Hepatic stellate cell (primary cell): ENCODE results near the gene TLCD2.
"Not testable (repeated sequence)": the region's sequence is repeated elsewhere in the genome, so short reads cannot be mapped to it uniquely, and the experiment has no call there.

ENCODE experiments used
- DNase-seq: peaks from one replicate; pipeline ENCODE4 v3.0.0; 2011; ENCODE audit warnings: low spot score

TLCD2 gene, protein sequence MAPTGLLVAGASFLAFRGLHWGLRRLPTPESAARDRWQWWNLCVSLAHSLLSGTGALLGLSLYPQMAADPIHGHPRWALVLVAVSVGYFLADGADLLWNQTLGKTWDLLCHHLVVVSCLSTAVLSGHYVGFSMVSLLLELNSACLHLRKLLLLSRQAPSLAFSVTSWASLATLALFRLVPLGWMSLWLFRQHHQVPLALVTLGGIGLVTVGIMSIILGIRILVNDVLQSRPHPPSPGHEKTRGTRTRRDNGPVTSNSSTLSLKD

DNA sequence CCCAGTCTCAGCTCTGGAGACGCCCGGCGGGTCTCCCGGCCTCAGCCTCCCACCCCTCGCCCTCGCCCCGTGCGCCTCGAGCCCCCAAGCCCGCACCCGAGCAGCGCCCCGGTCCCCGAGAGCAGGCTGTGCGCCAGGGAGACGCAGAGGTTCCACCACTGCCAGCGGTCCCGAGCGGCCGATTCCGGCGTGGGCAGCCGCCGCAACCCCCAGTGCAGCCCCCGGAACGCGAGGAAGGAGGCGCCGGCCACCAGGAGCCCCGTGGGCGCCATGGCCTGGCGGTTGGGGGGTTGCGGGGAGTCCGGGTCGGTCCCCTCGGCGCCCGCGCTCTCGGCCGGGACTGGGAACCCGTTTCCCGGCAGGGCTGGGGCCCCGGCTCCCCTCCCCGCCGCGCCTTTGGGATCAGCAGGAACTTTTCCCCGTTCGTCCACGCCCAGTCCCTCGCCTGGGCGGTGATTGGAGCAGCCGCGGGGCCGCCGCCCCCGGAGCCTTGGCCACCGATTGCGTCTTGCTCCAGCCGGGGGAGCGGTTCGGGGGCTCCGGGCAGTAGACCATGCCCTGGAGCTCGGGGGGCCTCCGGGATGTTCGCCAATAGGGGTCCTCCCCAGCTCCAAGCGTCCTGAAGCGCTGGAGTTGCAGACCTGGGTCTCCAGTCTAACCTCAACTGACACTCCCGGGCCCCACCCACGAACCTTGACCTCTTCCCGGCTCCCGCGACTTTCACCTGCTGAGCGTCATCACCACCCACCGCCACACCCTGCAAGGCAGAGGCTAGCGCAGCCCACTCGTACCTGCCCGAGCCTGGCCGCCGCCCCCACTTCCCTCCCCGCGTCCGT lies at the start of gene TLCD2:
Gene TLCD2 (minus strand): TSS at position 407 of the 836 bp plus-strand sequence. CDS start 135 bp downstream, at position 272.
- peak; percentile 88 for DNase-seq

GRCh38 chr17:1759529-1759928 lies 49.4 kb upstream of the TLCD2 start:
- DNase-seq = no peak

GRCh38 chr17:1758807-1759206 lies 48.6 kb upstream of the TLCD2 start:
- DNase-seq = no peak

GRCh38 chr17:1755827-1756262 lies 45.7 kb upstream of the TLCD2 start:
- DNase-seq = no peak

- no peak for DNase-seq
These were observed 45.2 kb upstream of the TLCD2 start for GRCh38 chr17:1755252-1755826.

- no peak for DNase-seq
These were observed 44.4 kb upstream of the TLCD2 start for GRCh38 chr17:1754430-1755112.

DNA sequence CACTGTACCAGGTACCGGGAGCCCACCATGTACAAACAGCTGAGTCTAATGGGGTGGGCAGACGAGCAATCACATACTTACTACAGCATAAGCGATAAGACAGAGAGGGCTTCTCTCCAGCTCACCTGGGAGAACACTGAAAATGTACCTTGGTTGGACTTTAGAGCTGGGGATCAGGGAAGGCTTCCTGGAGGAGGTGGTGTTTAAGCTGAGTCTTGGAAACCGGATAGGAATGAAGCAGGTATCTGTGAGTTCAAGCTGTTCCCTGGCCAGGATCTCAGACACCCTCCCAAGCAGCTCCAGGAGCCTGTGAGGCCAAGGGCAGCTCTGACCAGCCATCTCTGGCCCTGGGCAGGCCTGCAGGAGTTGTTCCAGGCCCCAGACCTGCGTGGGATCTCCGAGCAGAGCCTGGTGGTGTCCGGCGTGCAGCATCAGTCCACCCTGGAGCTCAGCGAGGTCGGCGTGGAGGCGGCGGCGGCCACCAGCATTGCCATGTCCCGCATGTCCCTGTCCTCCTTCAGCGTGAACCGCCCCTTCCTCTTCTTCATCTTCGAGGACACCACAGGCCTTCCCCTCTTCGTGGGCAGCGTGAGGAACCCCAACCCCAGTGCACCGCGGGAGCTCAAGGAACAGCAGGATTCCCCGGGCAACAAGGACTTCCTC lies 43.7 kb upstream of the TLCD2 start:
- DNase-seq = no peak

GRCh38 chr17:1752425-1753262 lies 42.5 kb upstream of the TLCD2 start:
- DNase-seq = no peak

DNA sequence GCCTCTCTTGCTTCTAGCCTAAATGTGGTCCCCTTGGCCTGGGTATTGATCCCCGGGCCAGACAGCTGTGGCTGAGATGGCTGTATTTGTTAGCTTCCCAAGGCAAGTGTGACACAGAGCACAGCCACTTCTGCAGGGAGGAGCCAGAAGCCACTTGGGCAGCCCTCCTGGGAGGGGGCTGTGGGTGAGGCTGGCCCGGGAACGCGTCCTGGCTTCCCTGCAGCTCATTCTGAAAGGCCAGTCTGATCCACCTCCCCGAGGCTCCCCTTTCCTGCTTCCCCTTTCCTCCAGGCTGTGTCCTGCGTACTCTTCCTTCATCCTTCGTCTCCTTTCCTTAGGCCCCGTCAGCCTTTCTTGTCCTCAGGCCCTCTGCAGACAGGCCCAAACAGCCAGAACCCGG lies 40.5 kb upstream of the TLCD2 start:
- DNase-seq = no peak

DNA sequence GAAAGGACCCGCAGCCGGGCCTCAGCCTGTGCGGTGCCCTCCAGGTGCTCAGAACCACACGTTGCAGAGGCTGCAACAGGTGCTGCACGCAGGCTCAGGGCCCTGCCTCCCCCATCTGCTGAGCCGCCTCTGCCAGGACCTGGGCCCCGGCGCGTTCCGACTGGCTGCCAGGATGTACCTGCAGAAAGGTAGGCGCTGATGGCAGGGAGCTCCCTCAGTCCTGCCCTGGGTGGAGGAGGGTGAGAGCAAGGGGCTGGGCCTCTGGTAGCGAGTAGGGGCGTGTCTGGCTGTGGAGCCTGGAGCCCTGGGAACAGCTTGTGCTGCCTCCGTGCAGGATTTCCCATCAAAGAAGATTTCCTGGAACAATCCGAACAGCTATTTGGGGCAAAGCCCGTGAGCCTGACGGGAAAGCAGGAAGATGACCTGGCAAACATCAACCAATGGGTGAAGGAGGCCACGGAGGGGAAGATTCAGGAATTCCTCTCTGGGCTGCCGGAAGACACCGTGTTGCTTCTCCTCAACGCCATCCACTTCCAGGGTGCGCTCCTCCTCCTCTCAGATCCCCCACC lies 36.9 kb upstream of the TLCD2 start:
- DNase-seq = no peak

DNA sequence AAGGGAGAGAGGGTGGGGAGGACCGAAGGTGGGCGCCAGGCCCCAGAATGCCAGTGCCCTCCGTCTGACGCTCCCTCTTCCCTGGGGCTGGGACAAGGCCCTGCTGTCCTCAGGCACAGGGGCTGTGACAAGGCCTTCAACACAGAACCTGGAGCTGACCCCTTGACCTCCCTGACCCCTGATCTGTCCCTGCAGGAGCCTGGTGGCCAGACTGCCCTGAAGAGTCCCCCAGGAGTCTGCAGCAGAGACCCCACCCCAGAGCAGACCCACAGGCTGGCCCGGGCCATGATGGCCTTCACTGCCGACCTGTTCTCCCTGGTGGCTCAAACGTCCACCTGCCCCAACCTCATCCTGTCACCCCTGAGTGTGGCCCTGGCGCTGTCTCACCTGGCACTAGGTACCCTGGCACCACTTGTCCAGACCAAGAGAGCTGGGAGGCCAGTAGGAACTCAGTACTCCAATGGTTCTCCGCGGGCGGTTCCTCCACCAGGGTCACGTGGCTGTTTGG lies 35.4 kb upstream of the TLCD2 start:
- DNase-seq = no peak

GRCh38 chr17:1744551-1745512 lies 34.7 kb upstream of the TLCD2 start:
- DNase-seq = no peak

- no peak for DNase-seq
These were observed 32.9 kb upstream of the TLCD2 start for GRCh38 chr17:1743088-1743439.

- DNase-seq = no peak
These were observed 32.4 kb upstream of the TLCD2 start, which contains the start of gene SERPINF2 for GRCh38 chr17:1742371-1743087. TSS of gene SERPINF2 (plus strand) at chr17:1742871. CDS start at chr17:1744996, 2,125 bp downstream.

- DNase-seq = not testable (repeated sequence)
These were observed 31.7 kb upstream of the TLCD2 start for GRCh38 chr17:1741899-1742298.

DNA sequence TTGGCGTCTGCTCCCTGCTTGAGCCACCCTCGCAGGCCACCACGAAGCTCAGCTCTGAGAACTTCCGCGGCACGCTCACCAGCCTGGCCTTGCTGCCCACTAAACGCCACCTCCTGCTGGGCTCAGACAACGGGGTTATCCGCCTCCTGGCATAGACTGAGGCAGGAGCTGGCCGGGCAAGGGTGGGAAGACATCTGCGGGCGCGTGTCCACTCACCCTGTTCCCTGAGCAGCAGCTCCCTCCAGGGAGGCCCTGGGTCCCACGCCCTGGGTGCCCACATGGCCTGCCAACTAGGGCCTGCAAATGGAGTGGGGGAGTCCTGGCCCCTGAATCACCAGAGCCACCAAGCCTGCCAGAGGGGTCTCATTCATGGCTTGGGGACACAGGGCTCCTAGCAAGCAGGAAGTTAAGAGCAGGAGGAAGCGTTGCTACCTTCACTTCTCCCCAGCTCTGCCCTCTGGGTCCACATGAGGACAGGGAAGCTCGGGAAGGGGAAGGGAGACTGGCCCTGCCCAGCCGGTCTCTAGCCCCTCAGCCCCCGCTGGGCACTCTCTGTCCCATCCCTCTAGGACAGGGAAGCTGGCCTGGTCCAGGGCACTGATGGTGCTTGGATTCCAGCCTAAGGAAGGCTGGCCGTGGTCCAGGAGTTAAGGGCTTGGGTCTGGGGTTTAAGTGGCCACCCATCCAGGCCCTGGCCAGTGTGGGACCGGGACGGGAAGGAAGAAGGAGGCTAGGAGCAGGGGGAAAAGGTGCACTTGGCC lies 27.5 kb upstream of the TLCD2 start:
- no peak for DNase-seq

DNA sequence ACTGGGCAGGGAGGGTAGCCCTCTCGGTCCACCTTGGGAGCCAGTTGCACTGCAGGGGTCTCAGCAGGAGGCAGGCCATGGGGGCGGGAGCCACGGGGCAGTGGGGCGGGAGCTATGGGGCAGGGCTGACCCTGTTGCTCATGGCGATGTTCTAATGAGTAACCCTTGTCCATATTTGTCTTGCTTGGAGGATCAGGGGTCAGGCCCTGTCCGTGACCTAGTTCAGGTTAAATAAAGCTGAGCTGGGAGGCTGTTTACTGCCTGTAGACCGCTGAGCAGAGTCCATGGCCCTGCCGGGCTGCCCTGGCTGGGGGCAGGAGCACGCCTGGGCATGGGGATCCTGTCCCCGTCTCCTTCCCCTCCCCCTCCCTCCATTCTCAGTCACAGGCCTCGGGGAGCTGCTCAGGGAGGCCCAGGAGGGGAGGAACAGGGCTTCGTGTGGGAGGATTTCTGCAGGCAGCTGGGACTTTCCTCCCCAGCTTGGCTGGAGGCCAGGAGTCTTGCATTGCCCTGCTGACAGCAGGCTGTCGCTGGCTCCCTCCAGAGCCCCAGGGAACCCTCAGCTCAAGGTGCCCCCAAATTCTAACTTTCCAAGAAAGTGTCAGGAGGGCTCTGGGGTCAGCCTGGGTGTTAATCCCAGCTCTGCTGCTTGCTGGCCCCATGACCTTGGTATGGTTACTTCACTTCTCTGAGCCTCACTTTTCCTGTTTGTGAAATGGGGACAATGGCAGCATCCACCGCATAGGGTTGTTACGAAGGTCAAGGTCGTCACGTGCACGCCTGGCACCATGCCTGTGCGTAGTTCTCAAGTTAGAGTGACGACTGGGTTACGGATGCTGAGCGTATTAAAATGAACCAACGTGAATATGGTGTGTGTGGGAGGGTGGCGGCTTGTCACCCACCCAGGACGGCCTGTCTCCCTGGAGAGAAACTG lies 26.4 kb upstream of the TLCD2 start:
- DNase-seq = peak; percentile 90
